Stimulated activated CD8-positive, alpha-beta memory T cell treated with anti-CD3 and anti-CD28 coated beads, Interleukin-7, amount 100 ng/mL, for 4 hours (primary cell): Measurements from ENCODE around the gene RNF187.

Experiments
- DNase-seq, 2 donors: peaks; one replicate each; pipeline ENCODE4 v3.0.0-alpha.2; 2020; ENCODE audit warnings: low read depth in 2 of 2

The RNF187 gene

DNA sequence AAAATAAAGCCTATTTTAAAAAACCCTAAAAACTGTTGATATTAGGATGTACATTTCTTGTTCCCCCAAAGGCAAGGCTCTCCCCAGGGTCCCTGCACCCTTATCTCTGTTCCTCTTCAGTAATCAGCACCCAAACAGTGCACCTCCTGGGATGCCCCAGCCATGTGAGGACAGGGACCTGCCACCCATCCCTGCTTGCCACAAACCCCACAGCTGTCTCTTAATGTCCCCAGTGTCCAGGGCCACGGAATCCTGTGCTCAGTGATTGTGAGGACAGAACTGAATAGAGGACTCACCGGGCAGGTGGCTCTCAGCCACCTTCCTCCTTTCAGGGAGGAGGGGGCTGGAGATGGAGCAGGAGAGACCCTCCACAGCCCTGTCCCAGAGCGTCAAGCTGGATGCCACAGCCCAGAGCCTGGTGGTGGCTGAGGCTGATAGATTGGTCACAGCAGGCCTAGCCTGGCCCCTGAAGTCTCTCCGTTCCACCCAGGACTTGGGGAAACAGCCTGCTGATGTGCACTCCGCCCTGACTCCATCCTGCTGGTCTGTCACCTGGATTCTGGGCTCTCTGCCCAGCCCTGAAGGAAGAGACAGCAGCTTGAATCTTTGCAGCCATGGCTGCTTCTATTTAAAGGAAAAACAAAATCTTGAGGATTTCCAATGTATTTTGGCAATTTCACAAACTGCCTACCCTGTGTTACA is 23.1 kb downstream of the RNF187 start:
- no peak for DNase-seq

DNA sequence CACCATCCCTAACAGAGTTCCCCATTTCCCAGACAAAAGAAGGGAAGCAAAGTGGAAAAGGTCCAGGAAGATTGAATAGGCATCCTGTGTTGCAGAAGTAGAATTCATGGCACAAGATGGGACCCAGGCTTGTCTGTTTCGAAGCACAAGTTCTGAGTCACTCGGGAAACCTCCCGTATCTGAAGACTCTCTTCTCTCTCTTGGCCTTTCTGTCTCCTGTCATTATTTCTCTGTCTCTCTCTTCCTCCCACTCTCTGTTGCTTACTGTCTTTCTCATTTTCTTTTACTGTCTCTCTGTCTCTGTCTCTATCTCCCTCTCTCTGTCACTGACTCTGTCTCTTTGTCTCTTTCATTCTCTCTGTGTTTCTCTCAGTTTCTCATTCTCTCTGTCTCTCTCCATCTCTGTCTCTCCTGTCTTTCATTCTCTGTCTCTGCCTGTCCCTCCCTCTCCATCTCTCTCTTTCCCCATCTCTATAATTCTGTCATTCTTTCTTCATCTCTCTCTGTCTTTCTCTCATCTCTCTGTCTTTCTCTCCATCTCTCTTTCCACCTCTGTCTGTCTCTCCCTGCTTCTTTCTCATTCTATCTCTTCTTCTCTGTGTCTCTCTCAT is 23.7 kb downstream of the RNF187 start:
- DNase-seq: no peak

DNA sequence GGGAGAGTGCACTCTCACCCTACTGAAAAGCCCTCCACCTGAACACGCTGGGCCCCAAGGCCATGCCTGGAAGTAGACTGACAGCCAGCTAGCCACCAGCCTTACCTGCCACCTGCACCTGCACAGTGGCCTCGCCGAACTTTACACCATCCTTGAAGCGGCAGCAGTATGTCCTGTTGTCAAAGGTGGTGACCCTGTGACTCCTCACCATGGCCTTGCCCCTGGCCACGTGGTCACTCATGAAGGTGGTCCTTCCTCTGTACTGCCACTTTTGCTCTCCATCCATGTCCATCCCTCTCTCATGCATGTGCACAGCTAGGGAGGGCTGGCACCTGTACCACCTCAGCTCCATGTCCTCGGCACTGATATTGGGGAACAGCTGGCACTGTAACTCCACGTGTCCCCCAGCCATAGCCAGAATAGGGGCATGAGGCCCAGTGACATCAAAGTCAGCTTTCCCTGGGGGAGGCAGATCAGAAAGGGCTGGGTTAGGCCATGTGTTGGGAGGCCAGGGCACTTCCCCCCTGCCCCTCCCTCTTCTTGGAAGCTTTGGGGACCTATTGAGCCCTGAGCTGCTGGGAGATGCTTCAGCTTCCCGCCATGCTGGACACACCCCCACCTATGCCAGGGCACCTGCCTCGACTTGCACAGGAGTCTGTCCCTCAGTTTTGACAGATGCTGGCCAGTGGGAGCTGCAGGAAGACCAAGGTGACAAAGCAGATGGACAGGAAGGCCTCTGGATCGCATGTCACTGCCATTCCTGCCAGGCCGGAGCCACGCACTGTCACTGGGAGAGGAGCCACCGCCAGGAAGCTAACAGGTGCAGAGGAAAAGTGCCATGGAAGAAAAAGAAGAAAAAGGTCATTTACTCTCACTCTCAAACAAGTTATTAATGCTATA is 24.6 kb downstream of the RNF187 start:
- no peak for DNase-seq

DNA sequence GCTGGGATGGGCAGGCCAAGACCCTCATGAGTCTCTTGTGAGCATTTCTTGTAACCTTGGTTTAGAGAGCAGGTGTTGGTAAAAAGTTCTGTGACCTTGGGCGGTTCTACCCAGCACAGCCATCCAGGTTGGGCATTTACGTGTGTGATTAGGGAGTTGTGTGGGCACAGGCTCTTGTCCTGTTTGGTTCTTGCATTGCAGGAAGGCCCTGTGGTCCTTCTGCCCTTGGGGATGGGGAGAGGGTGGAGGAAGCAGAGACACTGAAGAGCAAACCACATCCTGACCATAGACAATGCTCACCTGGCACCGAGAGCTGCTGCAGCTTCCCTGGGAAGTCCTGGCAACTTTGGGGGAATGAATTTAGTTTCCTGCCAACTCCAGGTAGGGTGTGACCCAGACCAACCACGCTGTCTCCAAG is 25.6 kb downstream of the RNF187 start:
- no peak for DNase-seq

DNA sequence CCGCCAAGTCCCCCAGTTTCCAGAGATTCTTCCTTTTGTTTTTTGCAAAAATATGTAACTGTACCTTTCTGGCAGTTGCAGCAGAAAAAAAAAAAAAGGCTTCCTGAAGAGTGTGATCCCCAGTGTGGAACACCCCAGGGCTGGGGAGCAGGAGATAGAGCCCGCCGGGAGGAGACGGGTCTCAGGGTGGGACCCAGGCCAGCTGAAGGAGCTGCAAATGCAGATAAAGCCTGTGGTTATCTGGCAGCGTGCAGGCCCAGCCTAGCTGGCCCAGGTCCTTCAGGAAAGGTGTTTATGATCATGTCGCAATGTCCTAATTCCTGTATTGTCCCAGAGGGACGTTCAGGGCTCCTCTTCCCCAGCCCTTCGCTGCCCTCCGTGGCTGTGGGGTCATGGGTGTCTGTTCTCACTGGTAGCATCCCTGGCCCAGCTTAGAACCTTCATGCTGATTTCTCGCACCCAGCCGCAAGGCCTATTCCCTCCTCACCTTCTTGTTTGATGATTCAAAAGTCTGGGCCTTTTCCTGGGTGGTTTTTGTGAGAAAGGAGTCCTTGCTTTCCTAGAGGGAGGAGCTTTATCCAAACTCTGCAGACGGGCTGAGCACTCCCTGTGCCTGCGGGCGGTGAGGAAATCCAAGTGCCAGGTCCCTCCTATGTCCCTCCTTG is 26.2 kb downstream of the RNF187 start:
- DNase-seq: no peak

DNA sequence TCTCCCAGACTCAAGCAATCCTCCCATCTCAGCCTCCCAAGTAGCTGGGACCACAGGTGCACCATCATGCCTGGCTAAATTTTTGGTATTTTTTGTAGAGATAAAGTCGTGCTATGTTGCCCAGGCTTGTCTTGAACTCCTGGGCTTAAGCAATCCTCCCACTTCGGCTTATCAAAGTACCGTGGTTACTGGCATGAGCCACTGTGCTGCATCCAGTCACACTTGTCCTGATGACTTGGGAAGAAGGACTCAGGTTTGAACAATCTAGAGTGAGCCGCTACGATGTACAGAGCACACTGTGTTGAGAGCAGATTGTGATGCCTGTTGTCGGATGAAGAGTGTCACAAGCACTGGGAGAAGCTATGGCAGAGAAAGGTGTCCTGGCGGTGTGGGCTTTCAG is 27.2 kb downstream of the RNF187 start:
- DNase-seq: no peak

DNA sequence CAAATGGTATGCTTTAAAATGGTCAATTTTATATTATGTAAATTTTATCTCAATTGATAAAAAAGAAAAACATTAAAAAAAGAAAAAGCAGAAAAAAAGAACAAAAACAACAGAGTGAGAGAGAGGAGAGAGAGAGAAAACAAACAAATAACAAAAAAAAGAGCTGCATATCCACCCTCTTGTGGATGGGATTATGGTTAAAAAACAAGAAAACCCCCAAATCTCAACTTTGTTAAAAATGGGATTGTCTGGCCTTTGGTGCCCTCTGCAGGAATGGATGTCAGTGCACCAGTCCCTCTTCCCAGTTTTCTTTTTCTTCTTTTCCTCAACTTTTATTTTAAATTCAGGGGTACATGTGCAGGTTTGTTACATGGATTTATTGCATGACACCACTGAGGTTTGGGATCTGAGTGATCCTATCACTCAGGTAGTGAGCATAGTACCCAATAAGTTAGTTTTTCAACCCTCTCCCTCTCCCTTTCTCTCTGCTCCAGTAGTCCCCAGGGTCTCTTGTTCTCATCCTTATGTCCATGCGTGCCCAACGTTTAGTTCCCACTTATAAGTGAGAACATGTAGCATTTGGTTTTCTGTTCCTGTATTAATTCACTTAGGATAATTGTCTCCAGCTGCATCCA is 28.1 kb downstream of the RNF187 start:
- no peak for DNase-seq

DNA sequence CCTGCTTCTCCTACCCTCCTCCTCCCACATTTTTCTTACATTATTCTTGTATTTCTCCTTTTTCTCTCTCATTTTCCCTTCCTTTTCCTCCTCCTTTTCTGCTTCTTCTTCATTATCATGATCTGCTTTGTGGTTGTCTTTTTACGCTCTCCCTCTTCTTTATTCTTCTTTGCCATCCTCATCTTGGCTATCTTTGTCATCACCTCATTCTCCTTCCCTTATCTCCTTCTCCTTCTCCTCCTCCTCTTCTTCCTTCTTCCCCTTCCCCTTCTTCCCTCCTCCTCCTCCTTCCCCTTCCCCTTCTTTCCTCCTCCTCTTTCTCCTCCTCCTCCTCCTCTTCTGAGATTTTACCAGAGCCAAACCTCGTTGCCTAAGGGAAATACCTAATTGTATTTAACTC is 30.5 kb downstream of the RNF187 start:
- DNase-seq: no peak

DNA sequence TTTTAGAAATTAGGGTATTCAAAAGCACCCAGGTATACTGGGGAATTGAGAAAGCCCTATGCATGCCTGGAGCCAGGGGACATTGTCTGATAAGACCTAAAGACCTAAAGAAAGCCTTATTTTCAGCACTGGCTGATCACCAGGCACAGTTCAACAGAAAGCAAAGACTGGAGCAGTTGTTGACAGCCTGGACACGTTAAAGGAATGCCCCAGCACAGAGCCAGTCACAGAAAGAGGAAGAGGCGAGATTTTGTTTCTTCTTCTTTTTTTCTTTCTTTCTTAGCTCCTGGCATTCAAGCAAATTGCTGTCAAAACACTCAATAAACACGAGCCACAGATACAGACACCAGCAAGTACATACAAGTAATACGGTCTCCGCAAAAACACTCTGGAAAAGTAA is 40.4 kb downstream of the RNF187 start:
- DNase-seq: no peak

DNA sequence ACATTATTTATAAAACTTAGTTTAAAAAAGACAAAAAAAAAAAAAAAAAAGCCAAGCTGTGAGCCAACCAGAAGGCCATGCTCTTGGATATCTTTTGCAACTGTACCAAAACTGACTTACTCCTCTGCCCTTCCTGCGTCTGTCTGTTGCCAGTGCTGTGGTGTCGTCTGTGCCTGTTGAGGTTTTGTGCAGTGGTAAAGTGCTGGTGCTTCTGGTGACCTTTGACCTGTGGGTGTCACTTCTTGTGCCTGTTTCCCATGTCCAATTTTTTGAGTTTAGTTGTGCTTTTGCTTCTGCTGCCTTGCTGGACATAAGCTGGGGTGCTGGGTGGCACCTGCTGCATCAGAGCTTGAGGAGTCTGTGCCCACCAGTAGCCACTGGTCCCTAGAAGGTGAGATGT is 41.4 kb downstream of the RNF187 start:
- no peak for DNase-seq

DNA sequence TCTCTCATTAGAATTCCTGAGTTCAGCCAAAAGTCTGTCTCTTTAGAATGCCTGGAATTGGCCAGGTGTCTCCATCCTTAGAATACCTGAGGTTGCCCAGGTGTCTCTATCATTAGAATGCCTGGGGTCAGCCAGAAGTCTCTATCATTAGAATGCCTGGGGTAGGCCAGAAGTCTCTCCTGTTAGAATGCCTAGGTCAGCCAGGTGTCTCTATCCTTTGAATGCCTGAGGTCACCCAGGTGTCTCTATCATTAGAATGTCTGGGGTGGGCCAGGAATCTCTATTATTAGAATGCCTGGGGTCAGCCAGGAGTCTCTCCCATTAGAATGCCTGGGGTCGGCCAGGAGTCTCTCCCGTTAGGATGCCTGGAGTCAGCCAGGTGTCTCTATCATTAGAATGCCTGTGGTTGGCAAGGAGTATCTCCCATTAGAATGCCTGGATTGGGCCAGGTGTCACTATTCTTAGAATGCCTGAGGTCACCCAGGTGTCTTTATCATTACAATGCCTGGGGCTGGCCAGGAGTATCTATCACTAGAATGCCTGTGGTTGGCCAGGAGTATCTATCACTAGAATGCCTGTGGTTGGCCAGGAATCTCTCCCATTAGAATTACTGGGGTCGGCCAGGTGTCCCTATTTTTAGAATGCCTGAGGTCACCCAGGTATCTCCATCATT is 43.0 kb downstream of the RNF187 start:
- no peak for DNase-seq

DNA sequence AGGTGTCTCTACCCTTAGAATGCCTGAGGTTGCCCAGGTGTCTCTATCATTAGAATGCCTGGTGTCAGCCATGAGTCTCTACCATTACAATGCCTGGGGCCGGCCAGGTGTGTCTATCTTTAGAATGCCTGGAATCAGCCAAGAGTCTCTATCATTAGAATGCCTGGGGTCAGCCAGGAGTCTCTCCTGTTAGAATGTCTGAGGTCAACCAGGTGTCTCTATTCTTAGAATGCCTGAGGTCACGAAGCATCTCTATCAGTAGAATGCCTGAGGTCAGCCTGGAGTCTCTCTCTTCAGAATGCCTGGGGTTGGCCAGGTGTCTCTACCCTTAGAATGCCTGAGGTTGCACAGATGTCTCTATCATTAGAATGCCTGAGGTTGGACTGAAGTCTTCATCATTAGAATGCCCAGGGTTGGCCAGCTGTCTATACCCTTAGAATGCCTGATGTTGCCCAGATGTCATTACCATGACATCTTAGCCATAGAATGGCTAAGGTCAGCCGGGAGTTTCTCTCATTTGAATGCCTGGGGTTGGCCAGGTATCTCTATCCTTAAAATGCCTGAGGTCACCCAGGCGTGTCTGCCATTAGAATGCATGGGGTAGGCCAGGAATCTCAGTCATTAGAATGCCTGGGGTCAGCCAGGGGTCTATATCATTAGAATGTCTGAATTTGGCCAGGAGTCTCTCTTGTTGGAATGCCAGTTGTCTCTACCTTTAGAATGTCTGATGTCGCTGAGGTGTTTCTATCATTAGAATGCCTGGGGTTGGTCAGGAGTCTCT is 44.0 kb downstream of the RNF187 start:
- DNase-seq: no peak

DNA sequence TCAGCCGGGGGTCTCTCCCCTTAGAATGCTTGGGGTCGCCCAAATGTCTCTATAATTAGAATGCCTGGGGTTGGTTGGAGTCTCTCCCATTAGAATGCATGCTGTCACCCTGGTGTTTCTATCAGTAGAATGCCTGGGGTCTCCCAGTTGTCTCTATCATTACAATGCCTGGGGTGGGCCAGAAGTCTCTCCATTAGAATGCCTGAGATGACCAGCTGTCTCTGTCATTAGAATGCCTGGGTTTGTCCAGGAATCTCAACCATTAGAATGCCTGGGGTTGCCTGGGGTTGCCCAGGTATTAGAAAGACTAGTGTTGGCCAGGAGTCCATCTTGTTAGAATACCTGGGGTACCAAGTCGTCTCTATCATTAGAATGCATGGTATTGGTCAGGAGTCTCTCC is 51.6 kb downstream of the RNF187 start:
- DNase-seq: no peak

DNA sequence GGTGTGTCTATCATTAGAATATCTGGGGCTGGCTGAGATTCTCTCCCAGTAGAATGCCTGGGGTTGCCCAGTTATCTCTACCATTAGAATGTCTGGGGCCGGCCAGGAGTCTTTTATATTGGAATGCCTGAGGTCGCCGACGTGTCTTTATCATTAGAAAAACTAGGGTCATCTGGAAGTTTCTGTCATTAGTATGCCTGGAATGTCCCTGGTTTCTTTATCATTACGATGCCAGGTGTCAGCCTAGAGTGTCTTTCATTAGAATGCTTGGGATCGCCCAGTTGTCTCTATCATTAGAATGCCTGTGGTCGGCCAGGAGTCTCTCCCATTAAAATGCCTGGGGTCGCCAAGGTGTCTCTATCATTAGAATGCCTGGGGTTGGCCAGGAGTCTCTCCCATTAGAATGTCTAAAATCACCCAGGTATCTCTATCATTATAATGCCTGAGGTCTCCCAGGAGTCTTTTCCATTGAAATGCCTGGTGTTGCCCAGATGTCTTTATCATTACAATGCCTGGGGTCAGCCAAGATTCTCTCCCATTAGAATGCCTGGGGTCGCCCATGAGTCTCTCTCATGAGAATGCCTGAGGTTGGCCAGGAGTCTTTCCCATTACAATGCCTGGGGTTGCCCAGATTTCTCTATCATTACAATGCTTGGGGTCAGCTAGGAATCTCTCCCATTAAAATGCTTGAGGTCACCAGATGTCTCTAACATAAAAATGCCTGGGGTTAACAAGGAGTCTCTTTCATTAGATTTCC is 53.2 kb downstream of the RNF187 start:
- DNase-seq: no peak

DNA sequence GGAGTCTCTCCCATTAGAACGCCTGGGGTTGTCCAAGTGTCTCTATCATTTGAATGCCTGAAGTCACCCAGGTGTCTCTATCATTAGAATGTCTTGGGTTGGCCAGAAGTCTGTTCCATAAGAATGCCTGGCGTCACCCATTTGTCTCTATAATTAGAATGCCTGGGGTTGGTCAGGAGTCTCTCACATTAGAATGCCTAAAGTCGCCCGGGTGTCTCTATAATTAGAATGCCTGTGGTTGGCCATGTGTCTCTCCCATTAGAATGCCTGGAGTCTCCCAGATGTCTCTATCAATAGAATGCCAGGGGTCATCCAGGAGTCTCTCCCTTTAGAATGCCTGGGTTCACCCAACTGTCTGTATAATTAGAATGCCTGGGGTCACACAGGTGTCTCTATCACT is 54.5 kb downstream of the RNF187 start:
- no peak for DNase-seq

DNA sequence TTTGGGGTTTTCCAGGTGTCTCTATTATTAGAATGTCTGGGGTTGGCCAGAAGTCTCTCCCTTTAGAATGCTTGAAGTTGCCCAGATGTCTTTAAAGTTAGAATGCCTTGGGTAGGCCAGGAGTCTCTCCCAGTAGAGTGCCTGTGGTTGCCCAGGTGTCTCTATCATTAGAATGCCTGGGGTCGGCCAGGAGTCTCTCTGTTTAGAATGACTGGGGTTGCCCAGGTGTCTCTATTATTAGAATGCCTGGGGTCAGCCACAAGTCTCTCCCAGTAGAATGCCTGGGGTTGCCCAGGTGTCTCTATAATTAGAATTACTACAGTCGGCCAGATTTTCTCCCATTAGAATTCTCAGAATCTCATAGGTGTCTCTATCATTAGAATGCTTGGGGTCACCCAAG is 55.2 kb downstream of the RNF187 start:
- DNase-seq: no peak

DNA sequence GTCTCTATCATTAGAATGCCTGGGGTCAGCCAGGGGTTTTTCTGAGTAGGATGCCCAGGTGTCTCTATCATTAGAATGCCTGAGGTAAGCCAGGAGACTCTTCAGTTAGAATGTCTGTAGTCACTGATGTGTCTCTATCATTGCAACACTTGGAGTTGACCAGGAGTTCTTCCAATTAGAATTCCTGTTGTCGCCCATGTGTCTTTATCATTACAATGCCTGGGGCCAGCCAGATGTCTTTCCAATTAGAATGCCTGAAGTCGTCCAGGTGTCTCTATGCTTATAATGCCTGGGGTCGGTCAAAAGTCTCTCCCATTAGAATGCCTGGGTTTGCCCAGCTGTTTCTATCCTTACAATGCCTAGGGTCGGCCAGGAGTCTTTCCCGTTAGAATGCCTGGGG is 55.8 kb downstream of the RNF187 start:
- DNase-seq: no peak

DNA sequence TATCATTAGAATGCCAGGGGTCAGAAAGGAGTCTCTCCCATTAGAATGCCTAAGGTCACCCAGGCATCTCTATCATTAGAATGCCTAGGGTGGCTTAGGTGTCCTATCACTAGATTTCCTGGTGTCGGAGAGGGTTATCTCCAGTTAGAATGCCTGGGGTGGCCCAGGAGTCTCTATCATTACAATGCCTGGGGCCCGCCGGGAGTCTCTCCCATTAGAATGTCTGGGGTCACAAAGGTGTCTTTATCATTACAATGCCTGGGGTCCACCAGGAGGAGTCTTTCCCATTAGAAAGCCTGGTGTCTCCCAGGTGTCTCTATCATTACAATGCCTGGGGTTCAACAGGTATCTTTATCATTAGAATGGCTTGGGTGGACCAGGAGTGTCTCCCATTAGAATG is 56.2 kb downstream of the RNF187 start:
- DNase-seq: no peak

DNA sequence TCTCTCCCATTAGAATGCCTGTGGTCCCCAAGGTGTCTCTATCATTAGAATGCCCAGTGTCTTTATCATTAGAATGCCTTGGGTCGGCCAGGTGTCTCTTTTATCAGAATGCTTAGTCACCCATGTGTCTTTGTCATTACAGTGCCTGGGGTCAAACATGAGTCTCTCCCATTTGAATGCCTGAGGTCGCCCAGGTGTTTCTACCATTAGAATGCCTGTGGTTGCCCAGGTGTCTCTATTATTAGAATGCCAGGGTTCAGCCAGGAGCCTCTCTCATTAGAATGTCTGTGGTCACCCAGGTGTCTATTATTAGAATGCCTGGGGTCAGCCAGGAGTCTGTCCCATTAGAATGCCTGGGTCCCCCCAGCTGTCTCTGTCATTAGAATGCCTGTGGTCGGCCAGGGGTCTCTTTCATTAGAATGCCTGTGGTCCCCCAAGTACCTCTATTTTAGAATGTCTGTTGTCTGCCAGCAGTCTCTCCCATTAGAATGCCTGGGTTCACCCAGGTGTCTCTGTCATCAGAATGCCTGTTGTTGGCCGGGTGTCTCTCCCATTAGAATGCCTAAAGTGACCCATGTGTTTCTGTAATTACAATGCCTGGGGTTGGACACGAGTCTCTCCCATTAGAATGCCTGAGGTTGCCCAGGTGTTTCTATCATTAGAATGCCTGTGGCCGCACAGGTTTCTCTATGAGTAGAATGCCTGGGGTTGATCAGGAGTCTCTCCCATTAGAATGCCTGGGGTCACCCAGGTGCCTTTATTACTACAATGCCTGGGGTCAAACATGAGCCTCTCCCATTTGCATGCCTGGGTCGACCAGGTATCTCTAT is 57.1 kb downstream of the RNF187 start:
- no peak for DNase-seq
